Fibroblast of the aortic adventitia (primary cell): Measurements from ENCODE around the gene BMI1. TPM values are rescaled to one million over a fixed set of nuclear protein-coding genes. Genes with fewer than 3 reads are reported as not detected.
A peak's percentile ranks its signal among the peaks of the same experiment; 100 is the strongest.

Source experiments
- DNase-seq: peaks from one replicate; pipeline ENCODE4 v3.0.0-alpha.2; 2010; ENCODE audit warnings: low read depth
- H3K4me3 ChIP-seq: 2 replicates; pipeline ENCODE4 v1.5.1; 2011; ENCODE audit warnings: low read depth, mild to moderate bottlenecking, control low read depth, low read length, moderate library complexity
- CTCF ChIP-seq: IDR thresholded peaks from 2 replicates; pipeline ENCODE4 v1.5.1; 2011; ENCODE audit warnings: mild to moderate bottlenecking, low read length, control low read depth, inconsistent platforms; ENCODE audit not compliant: insufficient read depth
- total RNA-seq: library from RNA; depleted of rRNA; stranded (reverse); fragments of >200 nt; gene quantifications from 2 replicates; pipeline ENCODE4 v1.2.3, GENCODE V29; 2012; ENCODE audit warnings: low replicate concordance

Gene BMI1
- total RNA-seq, 1 donor: 60.9 TPM

DNA sequence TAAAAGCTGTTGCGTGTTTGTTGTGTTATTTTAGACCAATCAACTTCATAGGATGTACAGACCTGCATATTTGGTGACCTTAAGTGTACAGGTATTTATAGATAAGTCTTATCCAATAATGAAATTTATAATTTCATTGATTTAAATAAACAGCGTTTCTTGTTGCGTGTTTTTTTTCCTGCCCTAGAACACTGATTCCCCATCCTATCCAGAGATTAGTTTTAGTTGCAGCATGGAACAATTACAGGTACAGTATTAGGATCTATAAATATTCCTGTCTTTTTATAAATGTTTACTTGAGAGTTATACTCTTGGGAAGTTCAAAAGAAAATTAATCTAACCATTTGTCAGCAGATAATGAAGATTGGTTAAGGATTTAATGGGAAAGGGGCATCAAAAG is 2.1 kb upstream of the BMI1 start:
- no peak for TF ChIP-seq CTCF
- DNase-seq: no peak
- H3K4me3 ChIP-seq: no peak overlapping the region

DNA sequence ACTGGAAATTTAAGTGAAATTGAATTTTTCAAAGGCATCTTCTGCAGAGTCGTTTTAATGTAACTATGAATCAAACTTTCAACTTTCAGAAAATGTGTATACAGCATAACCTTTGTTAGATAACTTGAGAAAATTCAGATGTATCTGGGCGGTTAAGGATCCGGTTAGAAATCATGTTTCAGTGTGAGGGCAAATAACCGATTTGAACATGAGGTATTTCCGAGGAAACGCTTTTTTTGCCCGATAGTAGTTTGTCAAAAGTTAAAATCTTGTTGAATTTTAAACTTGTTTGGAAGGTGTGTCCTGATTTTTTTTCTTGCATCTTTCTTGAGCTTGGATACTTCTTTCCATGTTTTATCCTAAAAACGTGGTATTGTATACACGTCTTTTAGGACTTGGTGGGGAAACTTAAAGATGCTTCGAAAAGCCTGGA is 1.3 kb upstream of the BMI1 start:
- DNase-seq: no peak
- TF ChIP-seq CTCF: no peak
- H3K4me3 ChIP-seq: no peak overlapping the region

DNA sequence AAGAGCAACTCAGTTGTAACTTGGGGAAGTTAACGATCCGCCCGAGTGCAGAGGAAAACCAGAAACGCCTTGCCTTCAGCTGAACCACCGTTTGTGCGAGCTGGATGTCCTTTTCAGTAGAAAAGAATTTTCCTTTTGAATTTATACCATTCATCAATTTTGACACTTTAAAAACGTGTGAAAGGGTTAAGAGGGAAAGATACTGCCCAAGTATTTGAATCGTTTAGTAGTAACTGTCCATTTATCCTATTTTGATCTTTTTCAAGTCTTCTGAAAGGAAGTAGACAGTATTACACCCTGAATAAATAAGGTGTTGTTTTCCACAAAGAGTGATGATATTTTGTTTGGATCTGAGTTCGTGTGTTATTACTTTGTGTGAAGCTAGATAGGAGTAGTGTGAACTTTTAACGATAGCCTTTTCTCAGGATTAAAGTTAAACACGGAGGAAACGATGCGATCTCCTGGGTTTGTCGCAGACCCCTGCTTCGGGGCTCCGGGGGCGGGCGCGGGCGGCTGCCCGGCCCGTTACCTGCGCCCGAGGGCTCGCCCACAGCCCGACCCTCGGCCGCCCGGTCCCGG is 830 bp upstream of the BMI1 start:
- peak overlapping the region; percentile 73 for H3K4me3 ChIP-seq
- no peak for DNase-seq
- no peak for TF ChIP-seq CTCF

GRCh38 chr10:22321156-22321923 is 441 bp downstream of the BMI1 start:
- no peak for TF ChIP-seq CTCF
- peak overlapping the region; percentile 73 for H3K4me3 ChIP-seq
- DNase-seq: peak; percentile 67

DNA sequence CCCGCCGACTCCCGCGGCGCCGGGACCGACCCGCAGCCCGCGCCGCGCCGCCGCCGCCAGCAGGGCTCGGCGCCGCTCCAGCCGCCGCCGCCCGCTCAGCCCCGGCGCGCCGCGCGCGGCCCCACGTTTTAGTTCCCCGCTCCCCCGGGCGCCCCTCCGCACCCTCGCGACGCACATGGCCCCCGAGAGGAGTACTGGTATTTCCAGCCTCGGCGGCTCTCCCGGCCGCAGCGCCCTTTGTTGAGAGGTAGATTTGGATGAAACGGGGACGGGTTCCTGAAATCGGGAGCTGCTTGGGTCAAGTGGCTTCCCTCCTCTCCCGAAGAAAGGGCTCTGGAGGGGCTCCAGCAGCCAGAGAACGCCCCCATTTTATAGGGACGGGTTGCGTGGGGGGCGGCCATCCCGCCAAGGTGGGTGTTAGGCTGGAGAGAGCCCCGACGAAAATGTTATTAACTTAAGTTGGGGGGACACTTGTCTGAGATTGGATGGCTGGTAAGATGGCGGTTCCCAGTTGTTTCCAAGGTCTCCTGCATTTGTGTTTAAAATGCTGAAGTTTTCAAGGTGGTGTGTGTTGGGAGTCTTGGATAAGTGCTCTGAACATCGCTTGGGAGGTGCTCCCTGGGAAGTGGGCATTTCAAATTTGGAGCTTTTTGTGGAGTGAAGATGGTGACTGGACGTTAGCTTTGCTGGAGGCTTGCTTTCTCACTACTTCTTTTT is 1.2 kb downstream of the BMI1 start:
- TF ChIP-seq CTCF: no peak
- H3K4me3 ChIP-seq: peak overlapping the region; percentile 71
- DNase-seq: no peak

- DNase-seq: no peak
These were observed 1.8 kb downstream of the BMI1 start for GRCh38 chr10:22322641-22323160.

More at GRCh38 chr10:22322641-22323160, 1.8 kb downstream of the BMI1 start:
- H3K4me3 ChIP-seq: peak overlapping the region; percentile 71
- no peak for TF ChIP-seq CTCF
